Stomach smooth muscle (tissue), 2 donors: ENCODE measurements around the gene SELENOI.
"Not testable (repeated sequence)": the region's sequence is repeated elsewhere in the genome, so short reads cannot be mapped to it uniquely, and the experiment has no call there.

ENCODE experiments used
- H3K27ac ChIP-seq: one replicate; pipeline ENCODE4 v1.7.0; 2013; ENCODE audit warnings: mild to moderate bottlenecking, low read length, inconsistent platforms
- H3K27me3 ChIP-seq, 2 donors: one replicate each; pipeline ENCODE4 v1.7.0; 2013; ENCODE audit warnings: low read length in 2 of 2; ENCODE audit not compliant: insufficient read depth in 2 of 2, control insufficient read depth in 1 of 2
- H3K36me3 ChIP-seq, 2 donors: one replicate each; pipeline ENCODE4 v1.7.0; 2013; ENCODE audit warnings: low read length in 2 of 2; ENCODE audit not compliant: control insufficient read depth in 2 of 2, insufficient read depth in 2 of 2
- H3K4me1 ChIP-seq: one replicate; pipeline ENCODE4 v1.7.0; 2013; ENCODE audit warnings: low read length; ENCODE audit not compliant: control insufficient read depth, insufficient read depth
- H3K4me3 ChIP-seq, 2 donors: one replicate each; pipeline ENCODE4 v1.7.0; 2013; ENCODE audit warnings: low read length in 2 of 2
- H3K9ac ChIP-seq, 2 donors: one replicate each; pipeline ENCODE4 v1.7.0; 2013; ENCODE audit warnings: low read length in 2 of 2, mild to moderate bottlenecking in 1 of 2
- H3K9me3 ChIP-seq, 2 donors: one replicate each; pipeline ENCODE4 v1.7.0; 2013; ENCODE audit warnings: low read length in 2 of 2; ENCODE audit not compliant: control insufficient read depth in 2 of 2
- donor health status: healthy.
- donor health status: Pancreatic carcinoma.

The SELENOI gene, protein sequence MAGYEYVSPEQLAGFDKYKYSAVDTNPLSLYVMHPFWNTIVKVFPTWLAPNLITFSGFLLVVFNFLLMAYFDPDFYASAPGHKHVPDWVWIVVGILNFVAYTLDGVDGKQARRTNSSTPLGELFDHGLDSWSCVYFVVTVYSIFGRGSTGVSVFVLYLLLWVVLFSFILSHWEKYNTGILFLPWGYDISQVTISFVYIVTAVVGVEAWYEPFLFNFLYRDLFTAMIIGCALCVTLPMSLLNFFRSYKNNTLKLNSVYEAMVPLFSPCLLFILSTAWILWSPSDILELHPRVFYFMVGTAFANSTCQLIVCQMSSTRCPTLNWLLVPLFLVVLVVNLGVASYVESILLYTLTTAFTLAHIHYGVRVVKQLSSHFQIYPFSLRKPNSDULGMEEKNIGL

DNA sequence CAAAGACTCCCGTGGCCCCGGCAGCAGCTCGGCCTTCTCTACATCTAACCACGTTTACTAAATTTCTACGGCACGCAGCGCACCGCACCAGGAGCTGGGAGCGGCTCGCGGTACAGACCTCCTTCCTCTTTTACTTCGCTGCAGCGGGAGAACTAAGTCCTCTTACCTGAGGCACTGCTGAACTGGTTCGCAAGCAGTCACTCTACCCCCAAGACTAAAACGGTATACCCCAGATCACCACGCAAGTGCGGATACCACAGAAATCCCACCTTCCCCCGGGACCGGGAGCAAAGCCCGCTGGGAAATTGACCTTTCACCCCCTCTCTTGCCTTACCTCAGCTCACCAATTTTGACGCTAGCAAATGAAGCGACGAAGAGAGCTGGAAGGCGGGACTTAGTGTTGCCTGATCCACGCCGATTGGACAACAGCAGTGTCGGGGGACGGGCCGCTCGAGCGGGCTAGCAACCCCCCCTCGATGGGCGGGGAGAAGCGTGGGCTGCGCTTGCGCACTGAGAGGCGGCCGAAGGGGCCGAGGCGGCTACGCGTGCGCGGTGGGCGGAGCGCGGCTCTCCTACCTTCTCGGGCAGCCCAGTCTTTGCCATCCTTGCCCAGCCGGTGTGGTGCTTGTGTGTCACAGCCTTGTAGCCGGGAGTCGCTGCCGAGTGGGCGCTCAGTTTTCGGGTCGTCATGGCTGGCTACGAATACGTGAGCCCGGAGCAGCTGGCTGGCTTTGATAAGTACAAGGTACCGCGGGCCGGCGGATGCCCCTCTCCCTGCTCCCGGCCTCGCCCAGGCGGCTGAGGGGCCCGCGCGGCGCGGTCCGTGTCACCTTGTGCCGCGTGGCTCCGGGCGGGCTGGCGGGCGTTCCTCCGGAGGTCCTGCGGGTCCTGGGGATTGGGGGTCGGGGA, at the start of gene SELENOI:
TSS of gene SELENOI (plus strand) at position 599 of the 909 bp plus-strand sequence. CDS start at position 689, 90 bp downstream.
- no peaks in the 10 kb centered on the region for H3K27me3 ChIP-seq
- peak within 1 kb of the TSS; percentile 96 to 98 for H3K9ac ChIP-seq
- peaks cover 9% of the 10 kb centered on the region for H3K4me1 ChIP-seq
- peak within 1 kb of the TSS; percentile 96 to 97 for H3K4me3 ChIP-seq
- H3K9me3 ChIP-seq: no peaks in the 10 kb centered on the region
- H3K27ac ChIP-seq: peak within 1 kb of the TSS; percentile 95
- no peaks in the 10 kb centered on the region for H3K36me3 ChIP-seq

DNA sequence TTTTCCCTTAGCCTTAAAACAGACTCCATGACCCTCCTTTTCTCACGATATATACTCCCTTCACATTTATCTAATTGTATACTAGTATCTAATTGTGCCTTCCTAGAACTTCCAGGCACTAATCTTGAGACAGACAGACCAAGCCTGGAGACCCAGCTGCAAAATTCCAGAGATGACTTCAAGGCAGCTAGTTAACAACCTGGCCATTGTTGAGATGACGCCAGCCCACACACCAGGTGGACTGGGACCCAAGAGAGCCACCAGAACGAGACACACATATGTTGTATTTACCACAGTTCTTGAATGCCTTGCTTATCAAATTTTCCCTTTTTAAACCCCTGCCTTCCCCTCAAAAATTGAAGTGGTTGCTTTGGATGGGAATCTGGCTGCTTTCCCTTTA, 48.9 kb upstream of the SELENOI start:
- peaks cover 18% of the 10 kb centered on the region for H3K4me1 ChIP-seq
- H3K4me3 ChIP-seq: no peak overlapping the region
- H3K9me3 ChIP-seq: no peaks in the 10 kb centered on the region
- H3K36me3 ChIP-seq: no peaks in the 10 kb centered on the region
- no peak overlapping the region for H3K27ac ChIP-seq
- no peaks in the 10 kb centered on the region for H3K27me3 ChIP-seq
- no peak overlapping the region for H3K9ac ChIP-seq

DNA sequence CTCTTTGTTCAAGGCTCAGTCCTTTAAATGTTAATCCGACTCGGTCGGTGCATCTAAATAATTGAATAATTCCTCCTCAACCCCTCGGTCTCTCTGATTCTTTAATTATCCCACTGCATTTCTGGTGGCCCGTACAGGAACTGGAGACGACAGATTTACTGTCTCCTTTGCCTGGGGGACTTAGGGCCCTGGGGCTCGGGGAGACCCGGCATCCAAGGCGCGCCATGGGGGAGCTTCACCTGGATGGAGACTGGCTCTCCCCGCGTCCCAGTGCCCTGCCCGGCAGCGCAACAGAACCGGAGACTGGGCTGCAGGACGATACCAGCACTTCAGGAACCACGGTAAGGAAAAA, 47.7 kb upstream of the SELENOI start:
- peaks cover 18% of the 10 kb centered on the region for H3K4me1 ChIP-seq
- no peaks in the 10 kb centered on the region for H3K27me3 ChIP-seq
- peak overlapping the region; percentile 83 to 93 for H3K4me3 ChIP-seq
- peak overlapping the region; percentile 82 to 88 for H3K9ac ChIP-seq
- peak overlapping the region; percentile 81 for H3K27ac ChIP-seq
- H3K36me3 ChIP-seq: no peaks in the 10 kb centered on the region
- H3K9me3 ChIP-seq: no peaks in the 10 kb centered on the region

DNA sequence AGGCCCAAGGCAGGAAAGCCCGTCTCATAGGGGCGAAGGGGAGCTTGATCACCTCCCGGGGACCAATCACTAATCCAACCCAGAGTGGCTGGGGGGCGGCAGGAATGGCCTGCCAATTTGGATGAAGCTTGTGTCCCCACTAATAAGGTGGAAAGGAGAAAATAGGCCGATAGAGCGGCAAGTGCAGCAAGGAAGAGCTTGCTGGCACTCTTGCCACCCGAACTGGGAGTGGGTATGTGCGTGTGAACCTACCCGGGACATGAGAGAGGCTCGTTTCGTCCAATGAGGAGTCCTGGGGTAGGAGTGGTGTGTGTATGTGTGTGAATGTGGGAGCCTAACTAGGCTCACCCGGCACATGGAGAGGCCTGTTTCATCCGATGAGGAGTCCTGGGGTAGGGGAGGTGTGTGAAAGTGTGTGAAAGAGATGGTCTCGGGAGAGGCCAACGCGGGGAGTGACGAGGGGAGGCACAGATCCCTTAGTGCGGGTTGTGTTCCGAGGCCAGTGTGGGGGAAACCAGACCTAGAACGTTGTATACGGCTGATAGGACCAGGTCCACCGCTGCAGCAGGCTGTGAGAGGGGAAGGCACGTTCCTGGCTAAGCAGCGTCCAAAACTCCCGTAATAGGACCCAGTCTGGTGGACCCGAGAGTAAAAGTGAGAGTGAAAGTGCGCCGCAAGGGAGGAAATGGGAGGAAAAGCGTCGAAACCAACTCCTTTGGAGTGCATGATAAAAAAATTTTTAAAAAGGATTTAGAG, 47.1 kb upstream of the SELENOI start:
- peak overlapping the region; percentile 83 to 93 for H3K4me3 ChIP-seq
- peak overlapping the region; percentile 81 for H3K27ac ChIP-seq
- no peaks in the 10 kb centered on the region for H3K9me3 ChIP-seq
- no peaks in the 10 kb centered on the region for H3K36me3 ChIP-seq
- H3K4me1 ChIP-seq: peaks cover 18% of the 10 kb centered on the region
- H3K9ac ChIP-seq: peak overlapping the region; percentile 82 to 88
- no peaks in the 10 kb centered on the region for H3K27me3 ChIP-seq

DNA sequence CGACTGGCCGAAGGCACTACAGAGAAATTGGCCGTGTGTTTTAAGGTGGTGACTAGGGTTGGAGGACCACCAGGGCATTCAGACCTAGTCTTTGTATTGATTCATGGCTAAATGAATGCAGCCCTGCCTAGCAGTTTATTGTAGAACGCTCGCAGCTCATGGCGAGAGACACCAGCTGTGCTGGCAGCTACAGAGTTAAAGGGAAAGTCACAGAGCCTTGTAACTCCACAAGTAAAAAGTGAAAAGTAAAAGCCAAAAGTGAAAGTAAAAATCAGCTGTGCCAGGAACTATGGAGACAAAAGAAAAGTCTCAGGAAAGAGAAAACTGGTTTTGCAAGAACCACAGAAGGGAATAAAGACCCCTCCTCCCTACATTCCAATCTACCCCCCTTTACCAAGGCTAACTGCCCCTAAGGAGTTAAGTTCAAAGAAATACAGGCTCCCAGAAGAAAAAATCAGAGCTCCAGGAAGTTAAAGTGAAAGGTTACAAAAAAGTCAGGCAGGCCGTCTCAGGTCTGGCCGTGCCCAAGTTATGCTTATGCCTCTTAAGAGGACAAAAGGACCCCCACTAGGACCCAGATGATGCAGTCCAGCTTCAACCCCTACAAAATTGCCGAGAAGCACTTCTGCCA, 46.4 kb upstream of the SELENOI start:
- H3K4me1 ChIP-seq: peaks cover 18% of the 10 kb centered on the region
- no peaks in the 10 kb centered on the region for H3K36me3 ChIP-seq
- H3K27me3 ChIP-seq: no peaks in the 10 kb centered on the region
- H3K4me3 ChIP-seq: peak overlapping the region; percentile 83 to 93
- H3K27ac ChIP-seq: peak overlapping the region; percentile 81
- peak overlapping the region; percentile 82 to 88 for H3K9ac ChIP-seq
- H3K9me3 ChIP-seq: no peaks in the 10 kb centered on the region

DNA sequence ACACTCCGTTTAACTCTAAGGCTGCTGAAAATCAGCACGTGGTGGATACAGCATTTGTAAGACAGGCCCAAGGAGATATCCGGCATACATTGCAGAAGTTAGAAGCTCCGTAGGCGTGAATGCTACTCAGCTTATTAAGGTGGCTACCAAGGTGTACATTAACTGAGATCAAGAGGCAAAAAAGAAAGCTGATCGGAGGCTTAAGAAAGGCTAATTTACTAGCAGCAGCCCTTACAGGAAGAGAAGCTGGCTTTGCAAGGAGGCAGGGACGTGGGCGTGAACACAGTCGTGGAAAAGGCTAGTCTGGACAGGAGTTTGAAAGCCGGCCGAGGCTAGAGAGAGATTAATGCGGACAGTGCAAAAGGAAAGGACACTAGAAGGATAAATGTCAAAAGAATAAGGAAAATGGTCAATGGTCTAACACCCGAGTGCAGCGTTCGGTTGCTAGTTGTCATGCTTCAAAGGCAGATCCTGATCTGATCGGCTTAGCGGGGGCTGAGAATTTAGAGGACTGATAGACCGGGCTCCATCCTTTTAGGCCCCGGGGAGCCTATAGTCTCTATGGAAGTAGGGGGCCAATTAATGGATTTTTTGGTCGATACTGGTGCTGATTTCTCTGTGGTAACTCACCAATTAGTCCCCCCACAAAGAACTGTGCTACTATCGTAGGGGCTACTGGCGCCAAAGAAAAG, 45.6 kb upstream of the SELENOI start:
- peak overlapping the region; percentile 56 to 83 for H3K4me3 ChIP-seq
- H3K27ac ChIP-seq: peak overlapping the region; percentile 81
- H3K9me3 ChIP-seq: no peaks in the 10 kb centered on the region
- H3K9ac ChIP-seq: peak overlapping the region; percentile 21 to 88
- H3K36me3 ChIP-seq: no peaks in the 10 kb centered on the region
- H3K27me3 ChIP-seq: no peaks in the 10 kb centered on the region
- H3K4me1 ChIP-seq: peaks cover 18% of the 10 kb centered on the region

DNA sequence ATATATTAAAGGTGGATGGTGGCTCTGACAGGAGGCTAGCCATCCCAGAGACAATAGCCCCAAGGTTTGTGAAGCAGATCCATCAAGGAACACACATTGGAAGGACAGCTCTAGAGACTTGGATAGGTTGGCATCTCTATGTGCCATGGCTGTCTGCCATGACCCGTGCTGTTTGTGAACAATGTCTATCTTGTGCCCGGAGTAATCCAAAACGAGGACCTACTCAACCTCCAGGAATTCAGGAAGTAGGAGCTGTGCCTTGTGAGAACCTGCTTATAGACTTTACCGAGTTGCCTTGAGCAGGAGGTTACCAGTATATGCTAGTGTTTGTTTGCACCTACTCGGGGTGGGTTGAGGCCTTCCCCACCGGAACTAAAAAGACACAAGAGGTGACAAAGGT, 43.1 kb upstream of the SELENOI start:
- H3K27me3 ChIP-seq: no peaks in the 10 kb centered on the region
- H3K4me1 ChIP-seq: peaks cover 18% of the 10 kb centered on the region
- no peak overlapping the region for H3K9ac ChIP-seq
- no peaks in the 10 kb centered on the region for H3K9me3 ChIP-seq
- no peak overlapping the region for H3K4me3 ChIP-seq
- H3K36me3 ChIP-seq: no peaks in the 10 kb centered on the region
- no peak overlapping the region for H3K27ac ChIP-seq

DNA sequence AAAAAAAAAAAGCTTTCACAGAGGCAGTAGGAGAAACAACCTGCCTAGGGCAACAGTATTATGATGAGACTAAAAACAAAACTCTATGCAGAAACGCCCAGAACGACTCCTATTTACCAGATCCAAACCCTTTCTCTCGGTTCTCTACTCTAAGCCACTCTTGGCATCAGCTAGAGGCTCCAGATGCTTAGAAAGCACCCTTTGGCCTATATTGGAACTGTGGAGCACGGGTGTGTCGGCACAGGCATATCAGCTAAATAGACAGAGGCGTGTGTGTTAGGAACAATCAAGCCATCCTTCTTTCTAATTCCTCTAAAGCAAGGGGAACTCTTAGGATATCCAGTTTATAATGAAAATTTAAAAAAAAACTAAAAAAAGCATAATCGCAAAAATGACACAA, 40.8 kb upstream of the SELENOI start:
- H3K27me3 ChIP-seq, H3K4me3 ChIP-seq, H3K27ac ChIP-seq, H3K9ac ChIP-seq, H3K36me3 ChIP-seq, H3K9me3 ChIP-seq: not testable (repeated sequence)
- H3K4me1 ChIP-seq: peaks cover 10% of the 10 kb centered on the region

DNA sequence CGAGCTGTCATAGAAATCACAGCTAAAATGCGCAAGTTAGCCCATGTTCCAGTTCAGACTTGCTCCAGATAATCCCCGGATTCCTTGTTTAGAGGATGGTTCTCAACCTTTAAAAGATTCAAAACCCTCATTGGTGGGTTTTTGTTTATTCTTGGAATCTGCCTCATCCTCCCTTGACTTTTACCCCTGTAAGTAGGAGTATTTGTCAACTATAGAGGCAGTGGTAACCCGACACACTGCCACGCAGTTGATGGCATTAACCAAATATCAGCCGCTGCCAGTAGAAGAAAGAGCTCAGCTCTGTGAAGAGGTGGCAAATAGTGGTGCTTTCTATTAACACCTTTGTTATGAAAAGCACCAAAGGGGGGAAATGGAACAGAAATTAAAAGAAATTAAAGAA, 40.4 kb upstream of the SELENOI start:
- Histone ChIP-seq H3K9ac (no peak overlapping the region), H3K4me1 (peaks cover 6% of the 10 kb centered on the region), H3K27ac (no peak overlapping the region), H3K36me3 (no peaks in the 10 kb centered on the region), H3K4me3 (no peak overlapping the region), H3K27me3 (no peaks in the 10 kb centered on the region), H3K9me3 (no peaks in the 10 kb centered on the region)

DNA sequence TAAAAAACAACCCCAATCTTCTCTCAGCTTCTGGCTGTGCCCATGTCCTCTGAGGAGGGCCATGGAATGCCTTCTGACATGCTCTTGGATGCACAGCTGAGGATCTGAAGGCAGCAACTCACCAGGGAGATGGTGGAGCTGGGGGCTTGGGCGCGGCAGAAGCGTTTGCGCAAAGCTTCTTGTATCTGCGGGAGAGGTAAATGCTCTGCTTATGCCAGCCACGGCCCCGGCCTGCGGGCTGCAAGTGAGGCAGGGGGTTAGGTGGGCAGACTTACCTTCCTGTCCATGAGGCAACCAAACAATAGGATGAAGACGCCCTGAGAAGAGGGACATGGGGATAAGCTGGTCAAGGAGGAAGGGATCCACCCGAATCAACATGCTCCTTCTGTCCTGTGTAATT, 36.0 kb upstream of the SELENOI start:
- Histone ChIP-seq H3K9me3 (no peaks in the 10 kb centered on the region), H3K4me3 (no peak overlapping the region), H3K9ac (no peak overlapping the region), H3K27ac (no peak overlapping the region), H3K27me3 (no peaks in the 10 kb centered on the region), H3K36me3 (no peaks in the 10 kb centered on the region), H3K4me1 (no peaks in the 10 kb centered on the region)
